Caco-2 (cell line): Measurements from ENCODE around the gene PIP4K2B. TPM values are rescaled to one million over a fixed set of nuclear protein-coding genes. Genes with fewer than 3 reads are reported as not detected.

ENCODE experiments used
- BruUV-seq: library from RNA; stranded (reverse); fragments of 400-500 nt; replicated peaks from 2 replicates; lab custom pipeline; 2021; lab: Mats Ljungman, UMichigan
- CTCF ChIA-PET: fragments of 300-600 bp; sonication (Branson Sonifier 250); formaldehyde crosslinking; loops from one replicate; lab custom pipeline; 2022; ENCODE audit warnings: antibody characterized with exemption; lab: Charles Lee
- POLR2A ChIA-PET: fragments of 300-600 bp; sonication (Branson Sonifier 250); formaldehyde crosslinking; loops from one replicate; lab custom pipeline; 2022; ENCODE audit warnings: antibody characterized with exemption; lab: Charles Lee
- DNase-seq, 2 experiments: peaks; one replicate each; pipeline versions ENCODE4 v3.0.0 to v3.0.0-alpha.2; 2020 to 2022
- H3K27me3 ChIP-seq: replicated peaks from 2 replicates; pipeline ENCODE4 v1.6.0; 2011; ENCODE audit warnings: low read length; ENCODE audit not compliant: control insufficient read depth, insufficient read depth
- H3K36me3 ChIP-seq: 2 replicates; pipeline ENCODE4 v1.5.1; 2011; ENCODE audit warnings: low read length; ENCODE audit not compliant: control insufficient read depth, insufficient read depth
- H3K4me1 ChIP-seq: fragments of 250-450 bp; sonication (Bioruptor Pico); 2 replicates; pipeline ENCODE4 v1.5.1; 2020; ENCODE audit warnings: mild to moderate bottlenecking
- H3K4me3 ChIP-seq: 2 replicates; pipeline ENCODE4 v1.5.1; 2011; ENCODE audit warnings: low read depth, mild to moderate bottlenecking, control low read depth, low read length
- H3K9me3 ChIP-seq: fragments of 250-450 bp; sonication (Bioruptor Pico); 2 replicates; pipeline ENCODE4 v1.5.1; 2020; ENCODE audit warnings: mild to moderate bottlenecking, moderate library complexity
- H3K27ac Mint-ChIP-seq: one replicate; pipeline ENCODE4 v1.8.0; 2022; ENCODE audit warnings: mixed read lengths; ENCODE audit not compliant: unreplicated experiment
- H3K27me3 Mint-ChIP-seq: one replicate; pipeline ENCODE4 v1.8.0; 2022; ENCODE audit warnings: mixed read lengths; ENCODE audit not compliant: insufficient read depth, unreplicated experiment
- H3K36me3 Mint-ChIP-seq: one replicate; pipeline ENCODE4 v1.8.0; 2022; ENCODE audit warnings: mild to moderate bottlenecking, mixed read lengths; ENCODE audit not compliant: insufficient read depth, unreplicated experiment
- H3K4me1 Mint-ChIP-seq: one replicate; pipeline ENCODE4 v1.8.0; 2022; ENCODE audit warnings: low read depth, mixed read lengths; ENCODE audit not compliant: unreplicated experiment
- H3K4me3 Mint-ChIP-seq: one replicate; pipeline ENCODE4 v1.8.0; 2022; ENCODE audit warnings: mild to moderate bottlenecking, moderate library complexity, mixed read lengths; ENCODE audit not compliant: unreplicated experiment
- H3K9me3 Mint-ChIP-seq: one replicate; pipeline ENCODE4 v1.8.0; 2022; ENCODE audit warnings: mixed read lengths; ENCODE audit not compliant: unreplicated experiment
- intact Hi-C: fragments of 100-400 bp; cut with micrococcal nuclease; formaldehyde crosslinking; loops from one replicate; pipeline ENCODE4 v1.10.0; 2022; ENCODE audit not compliant: unreplicated experiment
- total RNA-seq: library from RNA; stranded (reverse); gene quantifications from 2 replicates; pipeline ENCODE4 v1.2.3, GENCODE V29; 2022
- TF ChIP-seq, protein P1 (sequence below), 2 experiments: fragments of 200-600 bp in 1 of 2; IDR thresholded peaks; 1 replicate in 1 of 2; 2 replicates in 1 of 2; pipeline versions ENCODE4 v1.5.1 to v1.8.0; 2011 to 2022; ENCODE audit warnings: antibody characterized with exemption in 1 of 2, control low read depth in 1 of 2, inconsistent platforms in 1 of 2, low read depth in 1 of 2, low read length in 1 of 2, mild to moderate bottlenecking in 1 of 2, moderate library complexity in 1 of 2; ENCODE audit not compliant: insufficient read depth in 1 of 2, severe bottlenecking in 1 of 2, unreplicated experiment in 1 of 2

The PIP4K2B gene
- total RNA-seq, 1 experiment from 2014 or later = 39.6 TPM

DNA sequence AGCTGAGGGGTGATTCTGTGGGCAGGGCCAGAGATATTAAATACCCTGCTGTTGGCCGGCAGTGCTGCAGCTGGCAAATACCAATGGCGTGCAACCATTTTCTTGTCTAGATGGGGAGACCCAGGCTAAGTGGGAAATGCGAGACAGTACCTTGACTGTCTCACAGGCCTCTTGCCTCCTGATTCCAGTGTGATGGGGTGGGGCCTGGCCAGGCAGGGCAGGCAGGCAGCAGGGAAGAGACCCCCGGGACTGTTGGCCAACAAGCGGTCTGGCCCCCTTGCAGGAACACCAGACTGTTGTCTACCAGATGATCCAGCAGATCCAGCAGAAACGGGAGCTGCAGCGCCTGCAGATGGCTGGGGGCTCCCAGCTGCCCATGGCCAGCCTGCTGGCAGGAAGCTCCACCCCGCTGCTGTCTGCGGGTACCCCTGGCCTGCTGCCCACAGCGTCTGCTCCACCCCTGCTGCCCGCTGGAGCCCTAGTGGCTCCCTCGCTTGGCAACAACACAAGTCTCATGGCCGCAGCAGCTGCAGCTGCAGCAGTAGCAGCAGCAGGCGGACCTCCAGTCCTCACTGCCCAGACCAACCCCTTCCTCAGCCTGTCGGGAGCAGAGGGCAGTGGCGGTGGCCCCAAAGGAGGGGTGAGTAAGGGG is 74.9 kb downstream of the PIP4K2B start:
- TF ChIP-seq, protein P1, sequence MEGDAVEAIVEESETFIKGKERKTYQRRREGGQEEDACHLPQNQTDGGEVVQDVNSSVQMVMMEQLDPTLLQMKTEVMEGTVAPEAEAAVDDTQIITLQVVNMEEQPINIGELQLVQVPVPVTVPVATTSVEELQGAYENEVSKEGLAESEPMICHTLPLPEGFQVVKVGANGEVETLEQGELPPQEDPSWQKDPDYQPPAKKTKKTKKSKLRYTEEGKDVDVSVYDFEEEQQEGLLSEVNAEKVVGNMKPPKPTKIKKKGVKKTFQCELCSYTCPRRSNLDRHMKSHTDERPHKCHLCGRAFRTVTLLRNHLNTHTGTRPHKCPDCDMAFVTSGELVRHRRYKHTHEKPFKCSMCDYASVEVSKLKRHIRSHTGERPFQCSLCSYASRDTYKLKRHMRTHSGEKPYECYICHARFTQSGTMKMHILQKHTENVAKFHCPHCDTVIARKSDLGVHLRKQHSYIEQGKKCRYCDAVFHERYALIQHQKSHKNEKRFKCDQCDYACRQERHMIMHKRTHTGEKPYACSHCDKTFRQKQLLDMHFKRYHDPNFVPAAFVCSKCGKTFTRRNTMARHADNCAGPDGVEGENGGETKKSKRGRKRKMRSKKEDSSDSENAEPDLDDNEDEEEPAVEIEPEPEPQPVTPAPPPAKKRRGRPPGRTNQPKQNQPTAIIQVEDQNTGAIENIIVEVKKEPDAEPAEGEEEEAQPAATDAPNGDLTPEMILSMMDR (IDR thresholded peaks at IDR 0.05; ENCODE audit: insufficient read depth in 1 of 2, low read depth in 1 of 2, low read length in 1 of 2, severe bottlenecking in 1 of 2, unreplicated experiment in 1 of 2) = no peak
- Mint-ChIP-seq H3K9me3 (no peaks in the 10 kb centered on the region), H3K4me1 (peaks cover 15% of the 10 kb centered on the region), H3K27ac (no peak overlapping the region), H3K4me3 (no peak overlapping the region), H3K36me3 (peaks cover 15% of the 10 kb centered on the region), H3K27me3 (no peaks in the 10 kb centered on the region)
- H3K36me3 ChIP-seq = peaks cover 3% of the 10 kb centered on the region
- no peaks in the 10 kb centered on the region for H3K27me3 ChIP-seq
- ChIA-PET POLR2A (no interaction called here), CTCF (no interaction called here)
- no peak for DNase-seq
- H3K9me3 ChIP-seq = no peaks in the 10 kb centered on the region
- intact Hi-C loops = no loop called here
- BruUV-seq = no TSS peak
- no peak overlapping the region for H3K4me3 ChIP-seq
- H3K4me1 ChIP-seq = peaks cover 5% of the 10 kb centered on the region; the same call in 1 of the 2 replicates

DNA sequence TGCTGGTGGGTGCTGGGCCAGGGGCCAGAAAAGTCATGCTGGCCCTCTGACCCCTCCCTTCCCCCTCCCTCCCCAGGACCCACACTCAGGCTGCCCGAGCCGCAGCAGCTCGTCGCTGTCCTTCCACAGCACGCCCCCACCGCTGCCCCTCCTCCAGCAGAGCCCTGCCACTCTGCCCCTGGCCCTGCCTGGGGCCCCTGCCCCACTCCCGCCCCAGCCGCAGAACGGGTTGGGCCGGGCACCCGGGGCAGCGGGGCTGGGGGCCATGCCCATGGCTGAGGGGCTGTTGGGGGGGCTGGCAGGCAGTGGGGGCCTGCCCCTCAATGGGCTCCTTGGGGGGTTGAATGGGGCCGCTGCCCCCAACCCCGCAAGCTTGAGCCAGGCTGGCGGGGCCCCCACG is 77.6 kb downstream of the PIP4K2B start:
- H3K4me1 ChIP-seq = peaks cover 7% of the 10 kb centered on the region; the same call in 1 of the 2 replicates
- no peak for DNase-seq
- no peaks in the 10 kb centered on the region for H3K27me3 Mint-ChIP-seq
- intact Hi-C loops = no loop called here
- ChIA-PET CTCF (no interaction called here), POLR2A (no interaction called here)
- H3K36me3 ChIP-seq = peaks cover 10% of the 10 kb centered on the region
- BruUV-seq = no TSS peak
- no peaks in the 10 kb centered on the region for H3K27me3 ChIP-seq
- H3K27ac Mint-ChIP-seq = no peak overlapping the region
- no peak overlapping the region for H3K4me3 ChIP-seq
- H3K9me3 Mint-ChIP-seq = no peaks in the 10 kb centered on the region
- H3K4me1 Mint-ChIP-seq = peaks cover 23% of the 10 kb centered on the region
- no peaks in the 10 kb centered on the region for H3K9me3 ChIP-seq
- H3K4me3 Mint-ChIP-seq = no peak overlapping the region
- H3K36me3 Mint-ChIP-seq = peaks cover 33% of the 10 kb centered on the region
- TF ChIP-seq, protein P1 (IDR thresholded peaks at IDR 0.05; ENCODE audit: insufficient read depth in 1 of 2, low read depth in 1 of 2, low read length in 1 of 2, severe bottlenecking in 1 of 2, unreplicated experiment in 1 of 2) = no peak

DNA sequence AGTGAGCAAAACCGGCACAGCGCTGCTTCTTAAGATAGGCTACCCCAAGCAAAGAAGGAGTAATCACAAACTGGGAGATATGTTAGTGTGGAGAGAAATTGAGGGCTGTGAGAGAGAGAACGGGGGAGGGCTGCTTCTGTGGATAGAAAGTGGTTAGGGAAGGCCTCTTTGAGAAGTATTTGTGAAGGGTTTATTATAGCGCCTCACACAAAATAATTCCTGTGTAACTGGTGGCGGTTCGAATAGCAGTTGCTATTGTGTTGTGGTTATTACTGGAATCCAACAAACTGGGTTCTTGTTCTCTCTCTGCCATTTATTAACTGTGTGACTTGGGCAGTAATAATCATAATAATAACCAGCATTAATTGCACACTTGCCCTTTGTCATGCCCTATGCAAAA is 78.4 kb downstream of the PIP4K2B start:
- CTCF ChIA-PET = no interaction called here
- POLR2A ChIA-PET = no interaction called here
- no TSS peak for BruUV-seq
- intact Hi-C loops = no loop called here
- peaks cover 20% of the 10 kb centered on the region for H3K4me1 Mint-ChIP-seq
- DNase-seq = no peak
- no peak overlapping the region for H3K27ac Mint-ChIP-seq
- no peaks in the 10 kb centered on the region for H3K9me3 ChIP-seq
- H3K27me3 Mint-ChIP-seq = no peaks in the 10 kb centered on the region
- H3K4me3 ChIP-seq = no peak overlapping the region
- peaks cover 10% of the 10 kb centered on the region for H3K36me3 ChIP-seq
- no peaks in the 10 kb centered on the region for H3K27me3 ChIP-seq
- peaks cover 7% of the 10 kb centered on the region; the same call in 1 of the 2 replicates for H3K4me1 ChIP-seq
- H3K36me3 Mint-ChIP-seq = peaks cover 30% of the 10 kb centered on the region
- H3K4me3 Mint-ChIP-seq = no peak overlapping the region
- TF ChIP-seq, protein P1 (IDR thresholded peaks at IDR 0.05; ENCODE audit: insufficient read depth in 1 of 2, low read depth in 1 of 2, low read length in 1 of 2, severe bottlenecking in 1 of 2, unreplicated experiment in 1 of 2) = no peak
- H3K9me3 Mint-ChIP-seq = no peaks in the 10 kb centered on the region
